HG02970 (cell line): ENCODE measurements around the gene LYZL1.
"Not testable (repeated sequence)": the region's sequence is repeated elsewhere in the genome, so short reads cannot be mapped to it uniquely, and the experiment has no call there.

Experiments
- ATAC-seq: cut with Tn5 transposase; IDR thresholded peaks from one replicate; pipeline ENCODE4 v1.9.1; 2021; ENCODE audit warnings: mild to moderate bottlenecking, moderate library complexity, moderate number of reproducible peaks; ENCODE audit not compliant: unreplicated experiment, low FRiP score

Gene LYZL1

GRCh38 chr10:29257784-29258135, 31.1 kb upstream of the LYZL1 start:
- ATAC-seq = no peak

GRCh38 chr10:29259498-29259897, 29.4 kb upstream of the LYZL1 start:
- ATAC-seq = no peak

GRCh38 chr10:29263506-29263905, 25.4 kb upstream of the LYZL1 start:
- no peak for ATAC-seq

GRCh38 chr10:29265210-29265768, 23.6 kb upstream of the LYZL1 start:
- no peak for ATAC-seq

- ATAC-seq = no peak
Measured at GRCh38 chr10:29266641-29267040, 22.2 kb upstream of the LYZL1 start.

GRCh38 chr10:29268011-29268410, 20.9 kb upstream of the LYZL1 start:
- ATAC-seq = no peak

- ATAC-seq = no peak
Measured at GRCh38 chr10:29269486-29269885, 19.4 kb upstream of the LYZL1 start.

- ATAC-seq = no peak
Measured at GRCh38 chr10:29270883-29271282, 18.0 kb upstream of the LYZL1 start.

GRCh38 chr10:29271877-29272276, 17.0 kb upstream of the LYZL1 start:
- ATAC-seq = no peak

GRCh38 chr10:29273478-29273877, 15.4 kb upstream of the LYZL1 start:
- ATAC-seq = no peak

- no peak for ATAC-seq
Measured at GRCh38 chr10:29276251-29276850, 12.5 kb upstream of the LYZL1 start.

GRCh38 chr10:29277296-29277695, 11.6 kb upstream of the LYZL1 start:
- ATAC-seq = no peak

GRCh38 chr10:29279779-29280487, 8.9 kb upstream of the LYZL1 start:
- no peak for ATAC-seq

- no peak for ATAC-seq
Measured at GRCh38 chr10:29280488-29280840, 8.4 kb upstream of the LYZL1 start.

- no peak for ATAC-seq
Measured at GRCh38 chr10:29285624-29286051, 3.2 kb upstream of the LYZL1 start.

GRCh38 chr10:29287635-29288034, 1.2 kb upstream of the LYZL1 start:
- ATAC-seq = no peak

GRCh38 chr10:29291561-29291960, 2.7 kb downstream of the LYZL1 start:
- not testable (repeated sequence) for ATAC-seq

GRCh38 chr10:29292406-29292805, 3.5 kb downstream of the LYZL1 start:
- not testable (repeated sequence) for ATAC-seq

- ATAC-seq = no peak
Measured at GRCh38 chr10:29295813-29296212, 6.9 kb downstream of the LYZL1 start.

GRCh38 chr10:29297678-29298077, 8.8 kb downstream of the LYZL1 start:
- ATAC-seq = no peak

- no peak for ATAC-seq
Measured at GRCh38 chr10:29301359-29301910, 12.6 kb downstream of the LYZL1 start.

- ATAC-seq = no peak
Measured at GRCh38 chr10:29302499-29302898, 13.6 kb downstream of the LYZL1 start.
